Right hindlimb (tissue), 1 donor: Measurements from ENCODE around the gene UNC13A.

Experiments
- DNase-seq: peaks from one replicate; pipeline ENCODE4 v3.0.0-alpha.2; 2018

UNC13A gene

GRCh38 chr19:17659996-17660395 lies 28.2 kb downstream of the UNC13A start:
- no peak for DNase-seq

- DNase-seq = no peak
These were observed 29.5 kb downstream of the UNC13A start for GRCh38 chr19:17658666-17659065.

GRCh38 chr19:17658240-17658639 lies 29.9 kb downstream of the UNC13A start:
- DNase-seq = no peak

- DNase-seq = no peak
These were observed 31.2 kb downstream of the UNC13A start for GRCh38 chr19:17656970-17657369.

GRCh38 chr19:17655751-17656472 lies 32.2 kb downstream of the UNC13A start:
- no peak for DNase-seq

GRCh38 chr19:17654993-17655392 lies 33.2 kb downstream of the UNC13A start:
- DNase-seq = no peak

GRCh38 chr19:17652627-17653026 lies 35.5 kb downstream of the UNC13A start:
- no peak for DNase-seq

- DNase-seq = no peak
These were observed 39.4 kb downstream of the UNC13A start for GRCh38 chr19:17648786-17649185.

GRCh38 chr19:17648097-17648660 lies 40.0 kb downstream of the UNC13A start:
- DNase-seq = no peak

GRCh38 chr19:17647071-17648020 lies 40.8 kb downstream of the UNC13A start:
- DNase-seq = no peak

GRCh38 chr19:17646441-17646840 lies 41.7 kb downstream of the UNC13A start:
- no peak for DNase-seq

- no peak for DNase-seq
These were observed 42.7 kb downstream of the UNC13A start for GRCh38 chr19:17645339-17645963.

GRCh38 chr19:17642656-17643055 lies 45.5 kb downstream of the UNC13A start:
- no peak for DNase-seq

GRCh38 chr19:17641846-17642245 lies 46.3 kb downstream of the UNC13A start:
- no peak for DNase-seq

- no peak for DNase-seq
These were observed 47.0 kb downstream of the UNC13A start for GRCh38 chr19:17641181-17641580.

GRCh38 chr19:17633700-17634099 lies 54.5 kb downstream of the UNC13A start:
- no peak for DNase-seq

- DNase-seq = no peak
These were observed 55.6 kb downstream of the UNC13A start for GRCh38 chr19:17632577-17632976.

GRCh38 chr19:17629760-17630159 lies 58.4 kb downstream of the UNC13A start:
- DNase-seq = no peak

GRCh38 chr19:17627921-17628320 lies 60.2 kb downstream of the UNC13A start:
- no peak for DNase-seq

- no peak for DNase-seq
These were observed 61.0 kb downstream of the UNC13A start for GRCh38 chr19:17627161-17627560.

GRCh38 chr19:17626456-17627015 lies 61.6 kb downstream of the UNC13A start:
- DNase-seq = no peak

- no peak for DNase-seq
These were observed 62.2 kb downstream of the UNC13A start for GRCh38 chr19:17625980-17626379.

- DNase-seq = no peak
These were observed 63.1 kb downstream of the UNC13A start for GRCh38 chr19:17625043-17625442.
